HepG2 (cell line): ENCODE results near the gene HOXA11. TPM values are rescaled to one million over a fixed set of nuclear protein-coding genes. Genes with fewer than 3 reads are reported as not detected.

ENCODE experiments used
- ATAC-seq: fragments of 200-7000 bp; cut with Tn5 transposase; 3 replicates; pipeline ENCODE4 v1.9.1; 2020; ENCODE audit warnings: mild to moderate bottlenecking, moderate library complexity
- BruUV-seq: library from RNA; stranded (reverse); fragments of 400-500 nt; replicated peaks from 2 replicates; lab custom pipeline; 2021; lab: Mats Ljungman, UMichigan
- CTCF ChIA-PET: fragments of 300-600 bp; formaldehyde crosslinking; extraction: SDS; loops from one replicate; lab custom pipeline; 2021; ENCODE audit warnings: low total read pairs, inconsistent platforms, low intra/inter-chr PET ratio; lab: Yijun Ruan, JAX
- POLR2A ChIA-PET: fragments of 350-600 bp; sonication (Branson Sonifier 250); formaldehyde crosslinking; loops from one replicate; lab custom pipeline; 2020; ENCODE audit warnings: antibody characterized with exemption, inconsistent platforms; lab: Yijun Ruan, JAX
- DNase-seq: peaks from one replicate; pipeline ENCODE4 v3.0.0-alpha.2; 2015; ENCODE audit warnings: low spot score
- FAIRE-seq: peaks from 3 replicates; lab custom pipeline; 2011; peaks lifted over from hg19 to GRCh38; lab: Jason Lieb, UNC
- H2AFZ ChIP-seq: one replicate; pipeline ENCODE4 v1.6.1; 2011; ENCODE audit warnings: low read length, inconsistent platforms
- H3K27ac ChIP-seq: fragments of 300-600 bp; 3 replicates; pipeline ENCODE4 v1.8.0; 2011; ENCODE audit warnings: mixed run types, mild to moderate bottlenecking, mixed read lengths, low read length, inconsistent platforms; ENCODE audit not compliant: insufficient read depth; ENCODE audit errors: extremely low read length
- H3K27me3 ChIP-seq, 2 experiments: fragments of 200-600 bp in 1 of 2; 2 replicates in 1 of 2; 3 replicates in 1 of 2; pipeline versions ENCODE4 v1.6.0 to v1.8.0; 2011; ENCODE audit warnings: low read length in 2 of 2, mild to moderate bottlenecking in 2 of 2, moderate library complexity in 2 of 2, inconsistent platforms in 1 of 2; ENCODE audit not compliant: insufficient read depth in 2 of 2, control insufficient read depth in 1 of 2
- H3K36me3 ChIP-seq, 2 experiments: fragments of 200-600 bp in 1 of 2; replicated peaks in 1 of 2; 2 replicates in 1 of 2; 3 replicates in 1 of 2; pipeline versions ENCODE4 v1.5.1 to v1.8.0; 2011; ENCODE audit warnings: low read length in 2 of 2, inconsistent platforms in 1 of 2; ENCODE audit not compliant: insufficient read depth in 2 of 2, control insufficient read depth in 1 of 2
- H3K4me1 ChIP-seq: 2 replicates; pipeline ENCODE4 v1.5.1; 2012; ENCODE audit warnings: low read length, inconsistent platforms; ENCODE audit not compliant: insufficient read depth
- H3K4me2 ChIP-seq: 2 replicates; pipeline ENCODE4 v1.6.0; 2011; ENCODE audit warnings: low read depth, low read length, inconsistent platforms
- H3K4me3 ChIP-seq, 3 experiments: fragments of 200-600 bp in 1 of 3; sonication (generic), shearing (Covaris generic) in 1 of 3; replicated peaks in 1 of 3; 2 replicates each; pipeline ENCODE4 v1.5.1; 2011 to 2016; ENCODE audit warnings: low read length in 3 of 3, inconsistent platforms in 2 of 3, low read depth in 2 of 3, mild to moderate bottlenecking in 2 of 3, control low read depth in 1 of 3, mixed read lengths in 1 of 3; ENCODE audit not compliant: insufficient read depth in 1 of 3
- H3K79me2 ChIP-seq: one replicate; pipeline ENCODE4 v1.6.1; 2011; ENCODE audit warnings: low read length, inconsistent platforms; ENCODE audit not compliant: insufficient read depth
- H3K9ac ChIP-seq: 2 replicates; pipeline ENCODE4 v1.6.0; 2011; ENCODE audit warnings: mild to moderate bottlenecking, low read depth, low read length, inconsistent platforms; ENCODE audit not compliant: insufficient read depth
- H3K9me3 ChIP-seq: 2 replicates; pipeline ENCODE4 v1.5.1; 2012; ENCODE audit warnings: mild to moderate bottlenecking, low read length
- H4K20me1 ChIP-seq: 2 replicates; pipeline ENCODE4 v1.6.0; 2011; ENCODE audit warnings: inconsistent platforms, mild to moderate bottlenecking, low read length, moderate library complexity; ENCODE audit not compliant: insufficient read depth
- DMAP1 ChIP-seq: IDR thresholded peaks from 2 replicates; pipeline ENCODE4 v1.6.1; 2016
- EP300 ChIP-seq, 3 experiments: sonication (generic) in 1 of 3; formaldehyde crosslinking in 1 of 3; IDR thresholded peaks; 2 replicates each; pipeline versions ENCODE4 v1.5.1 to v1.6.1; 2011 to 2020; ENCODE audit warnings: low read depth in 2 of 3, low read length in 2 of 3, borderline replicate concordance in 1 of 3, improper control_type of control experiment in 1 of 3, mild to moderate bottlenecking in 1 of 3, missing genetic modification reagents in 1 of 3, moderate library complexity in 1 of 3
- EZH2 ChIP-seq: conservative IDR thresholded peaks from 2 replicates; pipeline ENCODE4 v1.6.1; 2012; ENCODE audit warnings: mild to moderate bottlenecking, low read depth, low read length, moderate library complexity
- IRX3 ChIP-seq: sonication (generic); formaldehyde crosslinking; IDR thresholded peaks from 2 replicates; pipeline ENCODE4 v1.8.1; 2023; ENCODE audit warnings: mild to moderate bottlenecking, low read depth, missing genetic modification reagents, borderline replicate concordance
- KLF11 ChIP-seq: IDR thresholded peaks from 2 replicates; pipeline ENCODE4 v1.6.1; 2016; ENCODE audit warnings: missing compliant biosample characterization
- PHF8 ChIP-seq: sonication (generic); formaldehyde crosslinking; IDR thresholded peaks from 2 replicates; pipeline ENCODE4 v1.5.0; 2020; ENCODE audit warnings: missing genetic modification reagents
- SAP130 ChIP-seq: IDR thresholded peaks from 2 replicates; pipeline ENCODE4 v1.6.1; 2016; ENCODE audit warnings: low read depth
- ZNF703 ChIP-seq: sonication (generic); formaldehyde crosslinking; IDR thresholded peaks from 2 replicates; pipeline ENCODE4 v1.5.1; 2020; ENCODE audit warnings: missing genetic modification reagents, mild to moderate bottlenecking, moderate library complexity, borderline replicate concordance
- ZNF761 ChIP-seq: sonication (generic); formaldehyde crosslinking; conservative IDR thresholded peaks from 2 replicates; pipeline ENCODE4 v1.4.0; 2020; ENCODE audit warnings: mild to moderate bottlenecking, missing genetic modification reagents
- WGBS: methylation state at CpG from one replicate; pipeline ENCODE4 v1.1.6; 2017; ENCODE audit warnings: low lambda C conversion rate; 5-methylcytosine and 5-hydroxymethylcytosine counted together
- in situ Hi-C: cut with HindIII; loops from 2 replicates; pipeline ENCODE4 v1.10.0; 2017; ENCODE audit warnings: low pct_unique_long_range_greater_than_20kb; ENCODE audit not compliant: extremely low pct_ligation_motif_present
- intact Hi-C: fragments of 100-400 bp; cut with micrococcal nuclease; formaldehyde crosslinking; loops from one replicate; pipeline ENCODE4 v1.10.0; 2022; ENCODE audit not compliant: unreplicated experiment
- polyA plus RNA-seq, 8 experiments: library from polyadenylated mRNA; depleted of rRNA in 3 of 8; stranded (reverse) in 7 of 8; unstranded in 1 of 8; fragments of >200 nt; fragmentation: Illumina TruSeq in 4 of 8; extraction: Trizol in 4 of 8; gene quantifications; 2 replicates each; pipeline versions ENCODE4 v1.2.1 to v1.2.3, GENCODE V29; 2011 to 2016; ENCODE audit warnings: low read depth in 4 of 8, missing spikeins in 1 of 8, mixed read lengths in 1 of 8; ENCODE audit not compliant: insufficient read depth in 1 of 8
- total RNA-seq, 5 experiments: library from RNA; depleted of rRNA; stranded (reverse); fragments of >200 nt; fragmentation: Illumina TruSeq; extraction: Trizol; gene quantifications; 2 replicates each; pipeline ENCODE4 v1.2.3, GENCODE V29; 2016; ENCODE audit warnings: low read depth in 1 of 5
- TF ChIP-seq, protein P1 (sequence below): sonication (generic); formaldehyde crosslinking; IDR thresholded peaks from 2 replicates; pipeline ENCODE4 v1.8.1; 2022; ENCODE audit warnings: low read depth, mild to moderate bottlenecking, missing genetic modification reagents
- TF ChIP-seq, protein P2 (sequence below): IDR thresholded peaks from 2 replicates; pipeline ENCODE4 v1.6.1; 2016; ENCODE audit warnings: low read depth, borderline replicate concordance
- TF ChIP-seq, protein P3 (sequence below): sonication (generic); formaldehyde crosslinking; IDR thresholded peaks from 2 replicates; pipeline ENCODE4 v1.4.0; 2020; ENCODE audit warnings: mild to moderate bottlenecking, missing genetic modification reagents
- TF ChIP-seq, protein P4 (sequence below): sonication (generic); formaldehyde crosslinking; IDR thresholded peaks from 2 replicates; pipeline ENCODE4 v1.9.0; 2022; ENCODE audit warnings: low read depth, missing genetic modification reagents
- TF ChIP-seq, protein P5 (sequence below): sonication (generic); formaldehyde crosslinking; IDR thresholded peaks from 2 replicates; pipeline ENCODE4 v1.5.0; 2020; ENCODE audit warnings: missing genetic modification reagents, mild to moderate bottlenecking, borderline replicate concordance

The HOXA11 gene
- total and polyA plus RNA-seq, 2 of the 13 experiments (the other 11 are each of a cell fraction or from before 2014, with no cell fraction given): not detected

DNA sequence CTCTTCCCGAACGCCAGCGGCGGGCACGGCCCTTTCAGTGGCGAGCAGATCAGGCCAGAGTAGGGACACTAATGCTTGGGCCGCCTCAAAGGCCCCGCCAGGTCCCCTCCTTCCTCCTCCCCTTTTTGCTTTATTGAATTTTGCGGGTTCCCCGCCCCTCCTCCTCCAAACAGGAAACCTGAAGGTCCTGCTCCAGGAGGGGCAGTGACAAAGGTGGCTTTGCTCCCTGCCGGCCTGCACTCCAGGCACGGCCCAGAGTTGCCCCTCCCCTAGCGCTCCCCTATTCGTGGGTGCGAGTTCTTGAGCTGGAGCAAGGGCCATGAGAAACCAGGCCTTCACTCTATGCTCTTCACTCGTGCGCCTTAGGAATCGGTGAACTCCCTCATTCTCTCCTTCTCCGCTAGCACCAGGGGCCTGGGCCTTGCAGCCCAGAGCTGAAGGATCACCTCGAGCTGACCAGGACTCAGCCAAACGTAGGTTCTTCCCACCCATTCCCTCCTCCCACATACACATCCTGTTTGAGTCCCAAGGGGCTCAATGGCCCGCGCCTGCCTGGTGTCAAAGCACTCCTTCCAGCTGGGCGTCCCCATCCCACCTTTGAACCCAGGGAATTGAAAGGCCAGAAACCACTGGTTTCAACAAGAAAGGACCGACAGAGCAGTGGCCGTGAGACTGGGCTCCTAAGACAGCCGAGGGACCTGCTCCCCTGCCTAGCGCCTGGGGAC lies 36.8 kb downstream of the HOXA11 start:
- DNase-seq (no peak), FAIRE-seq (no peak), ATAC-seq (no peak)
- Histone ChIP-seq H2AFZ (no peak overlapping the region), H3K4me3 (peak overlapping the region in 2 of 3 experiments; percentile 80 to 88; a peak in 2 of 6 replicates), H4K20me1 (no peaks in the 10 kb centered on the region), H3K27ac (no peak overlapping the region), H3K27me3 (peaks cover 0 to 20% of the 10 kb centered on the region in 2 experiments; a peak in 3 of 5 replicates), H3K4me1 (peaks cover 36% of the 10 kb centered on the region), H3K36me3 (no peaks in the 10 kb centered on the region; a peak in 2 of 5 replicates), H3K9me3 (no peaks in the 10 kb centered on the region), H3K4me2 (peak overlapping the region; percentile 88), H3K9ac (no peak overlapping the region), H3K79me2 (peaks cover 5% of the 10 kb centered on the region)
- ChIA-PET CTCF (no interaction called here), POLR2A (interaction anchor here (1.2 kb wide), 1 partner anchor 28 kb away, joined by 3 read pairs; no protein-coding TSS in a partner anchor)
- intact Hi-C loops: no loop called here
- WGBS: 76% methylated on average over 28 of the region's 28 CpGs
- BruUV-seq: no TSS peak
- in situ Hi-C loops: no loop called here
- TF ChIP-seq DMAP1 (no peak), KLF11 (CRISPR knock-in tag) (no peak), EP300 (IDR thresholded peaks at IDR 0.05; ENCODE audit: low read depth in 2 of 2, low read length in 2 of 2) (no peak), EP300 (CRISPR knock-in tag; IDR thresholded peaks at IDR 0.05; ENCODE audit: borderline replicate concordance) (no peak), IRX3 (CRISPR knock-in tag) (no peak), ZNF761 (no peak), EZH2 (no peak), SAP130 (CRISPR knock-in tag) (0 out of 2 replicates have a peak, but pooled peaks have one; percentile 3), PHF8 (CRISPR knock-in tag) (0 out of 2 replicates have a peak, but pooled peaks have one; percentile 11), ZNF703 (CRISPR knock-in tag) (no peak)
- TF ChIP-seq, protein P1, sequence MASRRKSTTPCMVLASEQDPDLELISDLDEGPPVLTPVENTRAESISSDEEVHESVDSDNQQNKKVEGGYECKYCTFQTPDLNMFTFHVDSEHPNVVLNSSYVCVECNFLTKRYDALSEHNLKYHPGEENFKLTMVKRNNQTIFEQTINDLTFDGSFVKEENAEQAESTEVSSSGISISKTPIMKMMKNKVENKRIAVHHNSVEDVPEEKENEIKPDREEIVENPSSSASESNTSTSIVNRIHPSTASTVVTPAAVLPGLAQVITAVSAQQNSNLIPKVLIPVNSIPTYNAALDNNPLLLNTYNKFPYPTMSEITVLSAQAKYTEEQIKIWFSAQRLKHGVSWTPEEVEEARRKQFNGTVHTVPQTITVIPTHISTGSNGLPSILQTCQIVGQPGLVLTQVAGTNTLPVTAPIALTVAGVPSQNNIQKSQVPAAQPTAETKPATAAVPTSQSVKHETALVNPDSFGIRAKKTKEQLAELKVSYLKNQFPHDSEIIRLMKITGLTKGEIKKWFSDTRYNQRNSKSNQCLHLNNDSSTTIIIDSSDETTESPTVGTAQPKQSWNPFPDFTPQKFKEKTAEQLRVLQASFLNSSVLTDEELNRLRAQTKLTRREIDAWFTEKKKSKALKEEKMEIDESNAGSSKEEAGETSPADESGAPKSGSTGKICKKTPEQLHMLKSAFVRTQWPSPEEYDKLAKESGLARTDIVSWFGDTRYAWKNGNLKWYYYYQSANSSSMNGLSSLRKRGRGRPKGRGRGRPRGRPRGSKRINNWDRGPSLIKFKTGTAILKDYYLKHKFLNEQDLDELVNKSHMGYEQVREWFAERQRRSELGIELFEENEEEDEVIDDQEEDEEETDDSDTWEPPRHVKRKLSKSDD (CRISPR knock-in tag): no peak
- TF ChIP-seq, protein P2, sequence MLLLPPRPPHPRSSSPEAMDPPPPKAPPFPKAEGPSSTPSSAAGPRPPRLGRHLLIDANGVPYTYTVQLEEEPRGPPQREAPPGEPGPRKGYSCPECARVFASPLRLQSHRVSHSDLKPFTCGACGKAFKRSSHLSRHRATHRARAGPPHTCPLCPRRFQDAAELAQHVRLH (CRISPR knock-in tag): no peak
- TF ChIP-seq, protein P3, sequence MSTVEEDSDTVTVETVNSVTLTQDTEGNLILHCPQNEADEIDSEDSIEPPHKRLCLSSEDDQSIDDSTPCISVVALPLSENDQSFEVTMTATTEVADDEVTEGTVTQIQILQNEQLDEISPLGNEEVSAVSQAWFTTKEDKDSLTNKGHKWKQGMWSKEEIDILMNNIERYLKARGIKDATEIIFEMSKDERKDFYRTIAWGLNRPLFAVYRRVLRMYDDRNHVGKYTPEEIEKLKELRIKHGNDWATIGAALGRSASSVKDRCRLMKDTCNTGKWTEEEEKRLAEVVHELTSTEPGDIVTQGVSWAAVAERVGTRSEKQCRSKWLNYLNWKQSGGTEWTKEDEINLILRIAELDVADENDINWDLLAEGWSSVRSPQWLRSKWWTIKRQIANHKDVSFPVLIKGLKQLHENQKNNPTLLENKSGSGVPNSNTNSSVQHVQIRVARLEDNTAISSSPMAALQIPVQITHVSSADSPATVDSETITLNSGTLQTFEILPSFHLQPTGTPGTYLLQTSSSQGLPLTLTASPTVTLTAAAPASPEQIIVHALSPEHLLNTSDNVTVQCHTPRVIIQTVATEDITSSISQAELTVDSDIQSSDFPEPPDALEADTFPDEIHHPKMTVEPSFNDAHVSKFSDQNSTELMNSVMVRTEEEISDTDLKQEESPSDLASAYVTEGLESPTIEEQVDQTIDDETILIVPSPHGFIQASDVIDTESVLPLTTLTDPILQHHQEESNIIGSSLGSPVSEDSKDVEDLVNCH (CRISPR knock-in tag): no peak
- TF ChIP-seq, protein P4, sequence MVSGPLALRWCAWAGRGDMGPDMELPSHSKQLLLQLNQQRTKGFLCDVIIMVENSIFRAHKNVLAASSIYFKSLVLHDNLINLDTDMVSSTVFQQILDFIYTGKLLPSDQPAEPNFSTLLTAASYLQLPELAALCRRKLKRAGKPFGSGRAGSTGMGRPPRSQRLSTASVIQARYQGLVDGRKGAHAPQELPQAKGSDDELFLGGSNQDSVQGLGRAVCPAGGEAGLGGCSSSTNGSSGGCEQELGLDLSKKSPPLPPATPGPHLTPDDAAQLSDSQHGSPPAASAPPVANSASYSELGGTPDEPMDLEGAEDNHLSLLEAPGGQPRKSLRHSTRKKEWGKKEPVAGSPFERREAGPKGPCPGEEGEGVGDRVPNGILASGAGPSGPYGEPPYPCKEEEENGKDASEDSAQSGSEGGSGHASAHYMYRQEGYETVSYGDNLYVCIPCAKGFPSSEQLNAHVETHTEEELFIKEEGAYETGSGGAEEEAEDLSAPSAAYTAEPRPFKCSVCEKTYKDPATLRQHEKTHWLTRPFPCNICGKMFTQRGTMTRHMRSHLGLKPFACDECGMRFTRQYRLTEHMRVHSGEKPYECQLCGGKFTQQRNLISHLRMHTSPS (CRISPR knock-in tag): no peak
- TF ChIP-seq, protein P5, sequence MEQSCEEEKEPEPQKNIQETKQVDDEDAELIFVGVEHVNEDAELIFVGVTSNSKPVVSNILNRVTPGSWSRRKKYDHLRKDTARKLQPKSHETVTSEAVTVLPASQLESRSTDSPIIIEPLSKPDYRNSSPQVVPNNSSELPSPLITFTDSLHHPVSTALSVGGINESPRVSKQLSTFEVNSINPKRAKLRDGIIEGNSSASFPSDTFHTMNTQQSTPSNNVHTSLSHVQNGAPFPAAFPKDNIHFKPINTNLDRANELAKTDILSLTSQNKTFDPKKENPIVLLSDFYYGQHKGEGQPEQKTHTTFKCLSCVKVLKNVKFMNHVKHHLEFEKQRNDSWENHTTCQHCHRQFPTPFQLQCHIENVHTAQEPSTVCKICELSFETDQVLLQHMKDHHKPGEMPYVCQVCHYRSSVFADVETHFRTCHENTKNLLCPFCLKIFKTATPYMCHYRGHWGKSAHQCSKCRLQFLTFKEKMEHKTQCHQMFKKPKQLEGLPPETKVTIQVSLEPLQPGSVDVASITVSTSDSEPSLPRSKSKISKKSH: no peak
